Stimulated activated CD4-positive, alpha-beta T cell treated with anti-CD3 and anti-CD28 coated beads, TNF-alpha, amount 100 ng/mL, for 4 hours (primary cell): ENCODE measurements around the gene LBHD1.
"Not testable (repeated sequence)": the region's sequence is repeated elsewhere in the genome, so short reads cannot be mapped to it uniquely, and the experiment has no call there.

Source experiments
- DNase-seq, 3 experiments: peaks; one replicate each; pipeline ENCODE4 v3.0.0-alpha.2; 2020; ENCODE audit warnings: low read depth in 3 of 3

Gene LBHD1

DNA sequence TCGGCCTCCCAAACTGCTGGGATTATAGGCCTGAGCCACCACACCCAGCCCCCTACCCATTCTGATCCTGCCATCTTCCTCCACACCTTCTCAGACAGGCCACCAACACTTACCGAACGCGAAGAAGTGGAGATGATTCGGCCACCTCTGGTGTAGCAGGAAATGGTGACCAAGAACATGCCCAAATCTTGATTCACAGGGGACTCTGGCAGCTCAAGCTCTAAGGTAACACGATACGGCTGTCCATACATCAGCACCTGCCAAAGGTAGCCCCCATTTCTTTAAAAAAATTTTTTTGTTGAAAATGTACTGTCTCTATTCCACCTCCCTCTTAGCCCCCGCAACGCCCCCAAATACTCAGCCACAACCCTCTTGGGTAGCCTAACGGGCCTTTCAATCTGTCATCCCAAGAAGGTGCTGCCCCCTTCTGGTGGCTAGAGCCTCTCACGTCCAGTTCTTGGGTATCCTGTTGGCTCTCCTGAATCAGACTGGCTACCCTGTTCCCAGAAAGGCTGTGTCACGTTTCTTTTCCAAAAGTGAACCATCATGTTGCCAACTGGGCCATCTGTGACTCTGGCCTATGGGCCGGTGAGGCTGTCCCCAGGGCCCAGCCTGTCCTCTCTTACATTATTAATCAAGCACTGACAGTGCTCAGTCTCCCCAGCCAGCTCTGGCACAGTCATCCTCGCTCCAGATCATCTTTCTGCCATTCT, 22.5 kb upstream of the LBHD1 start:
- DNase-seq: peak; percentile 54 to 71 (median 58)

DNA sequence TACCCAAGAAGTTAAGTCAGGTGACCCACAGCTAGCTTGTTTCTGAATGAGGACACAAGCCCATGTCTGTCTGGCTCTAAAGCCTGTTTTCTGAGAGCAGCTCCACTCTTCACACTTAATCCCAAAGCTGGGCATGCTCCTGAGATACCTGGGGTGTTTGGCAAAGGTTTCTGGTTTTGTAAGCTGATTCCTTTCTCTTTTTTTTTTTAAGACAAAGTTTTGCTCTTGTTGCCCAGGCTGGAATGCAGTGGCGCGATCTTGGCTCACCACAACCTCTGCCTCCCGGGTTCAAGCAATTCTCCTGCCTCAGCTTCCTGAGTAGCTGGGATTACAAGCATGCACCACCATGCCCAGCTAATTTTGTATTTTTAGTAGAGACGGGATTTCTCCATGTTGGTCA, 21.6 kb upstream of the LBHD1 start:
- DNase-seq: not testable (repeated sequence)

DNA sequence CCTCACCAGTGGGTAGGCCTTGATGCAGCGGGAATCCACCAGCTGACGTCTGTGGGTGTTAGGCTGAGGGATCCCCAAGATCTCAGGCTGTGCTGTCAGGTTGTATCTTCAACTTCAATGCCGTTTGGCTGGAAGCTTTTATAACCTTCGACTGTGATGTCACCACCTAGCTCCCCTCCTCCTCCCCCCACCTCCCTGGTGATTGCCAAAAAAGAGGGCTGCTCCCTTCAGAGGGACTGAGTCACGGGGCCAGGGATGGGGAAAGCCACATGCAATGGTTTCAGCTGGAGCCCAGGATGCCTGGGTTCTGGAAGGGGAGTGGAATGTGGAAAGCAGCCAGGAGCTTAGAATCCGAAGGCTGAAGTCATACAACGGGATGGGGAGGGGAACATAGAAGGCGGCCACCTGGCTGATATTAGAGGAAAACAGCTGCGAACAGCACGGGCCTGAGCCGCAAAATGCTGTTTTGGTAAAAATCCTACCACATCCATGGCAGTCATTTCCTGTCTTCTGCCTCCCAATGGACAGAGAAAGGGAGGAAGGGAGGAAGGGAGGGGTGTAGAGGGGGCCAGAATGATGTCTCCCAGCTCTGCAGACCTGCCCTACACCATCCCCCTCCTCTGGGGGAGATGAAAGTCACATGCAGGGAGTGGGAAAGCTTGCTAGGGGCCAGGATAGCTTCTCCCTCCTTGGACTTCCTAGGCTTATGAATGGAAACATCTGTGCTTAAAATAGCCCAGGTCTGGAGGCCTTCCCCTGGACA, 17.5 kb upstream of the LBHD1 start, which contains the start of gene LRRN4CL:
Gene LRRN4CL (minus strand): TSS at position 110 of the 763 bp plus-strand sequence. CDS start 1,022 bp downstream, outside the sequence.
- DNase-seq: no peak

DNA sequence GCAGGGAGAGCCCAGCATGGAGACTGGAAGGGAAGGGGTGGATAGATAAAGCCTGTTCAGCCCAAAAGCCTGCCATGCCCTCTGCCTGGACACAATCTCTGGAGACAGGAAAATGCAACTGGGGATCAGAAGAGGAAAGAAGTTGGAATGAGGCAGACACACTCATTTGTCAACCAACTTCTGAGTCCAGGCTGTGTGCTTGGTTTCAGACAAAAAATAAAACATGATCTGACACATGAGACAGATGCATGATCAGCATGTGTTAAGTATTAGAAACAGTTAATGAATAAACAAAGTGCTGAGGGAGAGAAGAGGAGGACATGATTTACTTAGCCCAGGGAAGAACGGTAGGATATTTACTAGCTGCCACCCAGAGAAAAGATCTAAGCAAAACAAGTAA, 16.4 kb upstream of the LBHD1 start:
- DNase-seq: no peak

DNA sequence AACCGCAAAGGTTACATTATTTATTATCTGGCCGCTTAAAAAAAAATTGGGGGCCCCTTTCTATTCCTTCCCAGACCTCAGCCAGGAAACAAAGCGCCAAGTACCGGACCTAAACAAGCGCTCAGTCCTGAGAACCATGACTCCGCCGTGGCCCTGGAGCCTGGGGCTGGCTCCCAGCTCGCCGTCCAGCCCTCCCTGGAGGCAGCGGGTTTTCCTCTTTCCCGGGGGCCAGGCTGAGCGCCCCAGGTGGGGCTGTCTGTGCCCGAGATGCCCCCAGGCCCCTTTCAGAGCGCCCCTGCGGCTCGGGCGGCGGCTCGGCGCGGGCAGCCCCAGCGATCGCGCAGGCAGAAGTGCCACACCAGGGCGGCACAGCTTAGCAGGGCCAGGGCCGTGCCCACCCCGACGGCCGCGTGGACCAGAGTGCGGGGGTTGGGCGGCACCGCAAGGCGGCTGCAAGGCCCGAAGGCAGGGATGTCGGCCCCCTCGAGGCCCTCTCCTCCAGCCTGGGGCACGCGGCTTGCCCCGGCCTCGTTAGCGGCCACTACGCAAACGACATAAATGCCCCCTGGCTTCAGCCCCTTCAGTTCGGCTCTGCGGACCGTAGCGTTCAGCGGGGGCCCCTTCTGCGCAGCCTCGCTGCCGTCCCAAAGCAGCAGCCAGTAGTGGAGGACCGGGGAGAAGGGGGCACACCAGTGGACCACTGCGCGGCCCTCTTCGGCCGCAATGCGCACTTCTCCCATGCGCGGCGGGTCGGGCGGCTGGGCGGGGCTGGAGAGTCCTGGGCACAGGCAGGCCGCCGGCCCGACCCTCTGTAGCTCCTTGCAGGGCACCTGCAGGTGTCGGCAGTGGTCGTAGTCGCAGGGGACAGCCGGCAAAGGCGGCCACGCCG, 15.7 kb upstream of the LBHD1 start:
- no peak for DNase-seq

DNA sequence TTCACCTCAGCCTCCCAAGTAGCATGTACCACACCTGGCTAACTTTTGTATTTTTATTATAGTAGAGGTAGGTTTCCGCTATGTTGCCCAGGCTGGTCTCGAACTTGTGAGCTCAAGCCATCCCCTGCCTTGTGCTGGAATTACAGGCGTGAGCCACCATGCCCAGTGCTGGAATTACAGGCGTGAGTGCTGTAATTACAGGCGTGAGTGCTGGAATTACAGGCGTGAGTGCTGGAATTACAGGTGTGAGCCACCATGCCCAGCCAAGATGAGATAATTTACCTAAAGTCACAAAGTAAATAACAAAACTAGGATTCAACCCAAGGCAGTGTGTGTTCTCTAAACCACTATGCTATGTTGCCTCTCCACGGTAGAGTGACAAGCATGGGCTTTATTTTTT, 10.5 kb upstream of the LBHD1 start:
- DNase-seq: no peak

DNA sequence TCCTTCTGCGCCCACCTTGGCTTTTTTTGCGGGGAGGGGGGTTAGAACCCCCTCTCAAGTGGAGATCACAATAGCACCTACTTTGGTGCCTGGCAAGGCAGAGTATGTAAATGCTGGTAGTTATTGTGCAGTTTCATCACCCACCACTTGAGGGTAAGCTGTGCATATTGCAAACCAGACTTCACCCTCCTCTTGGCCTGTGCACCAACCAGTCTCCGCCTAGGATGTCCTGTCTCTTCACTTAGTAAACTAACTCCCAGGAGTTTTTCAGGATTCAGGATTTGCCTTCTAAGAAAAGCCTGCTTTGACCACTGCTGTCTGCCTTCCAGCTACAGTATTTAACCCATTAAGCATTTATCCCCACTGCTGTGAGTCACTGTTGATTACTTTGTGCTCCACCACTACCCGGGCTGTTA, 8.8 kb upstream of the LBHD1 start:
- no peak for DNase-seq

DNA sequence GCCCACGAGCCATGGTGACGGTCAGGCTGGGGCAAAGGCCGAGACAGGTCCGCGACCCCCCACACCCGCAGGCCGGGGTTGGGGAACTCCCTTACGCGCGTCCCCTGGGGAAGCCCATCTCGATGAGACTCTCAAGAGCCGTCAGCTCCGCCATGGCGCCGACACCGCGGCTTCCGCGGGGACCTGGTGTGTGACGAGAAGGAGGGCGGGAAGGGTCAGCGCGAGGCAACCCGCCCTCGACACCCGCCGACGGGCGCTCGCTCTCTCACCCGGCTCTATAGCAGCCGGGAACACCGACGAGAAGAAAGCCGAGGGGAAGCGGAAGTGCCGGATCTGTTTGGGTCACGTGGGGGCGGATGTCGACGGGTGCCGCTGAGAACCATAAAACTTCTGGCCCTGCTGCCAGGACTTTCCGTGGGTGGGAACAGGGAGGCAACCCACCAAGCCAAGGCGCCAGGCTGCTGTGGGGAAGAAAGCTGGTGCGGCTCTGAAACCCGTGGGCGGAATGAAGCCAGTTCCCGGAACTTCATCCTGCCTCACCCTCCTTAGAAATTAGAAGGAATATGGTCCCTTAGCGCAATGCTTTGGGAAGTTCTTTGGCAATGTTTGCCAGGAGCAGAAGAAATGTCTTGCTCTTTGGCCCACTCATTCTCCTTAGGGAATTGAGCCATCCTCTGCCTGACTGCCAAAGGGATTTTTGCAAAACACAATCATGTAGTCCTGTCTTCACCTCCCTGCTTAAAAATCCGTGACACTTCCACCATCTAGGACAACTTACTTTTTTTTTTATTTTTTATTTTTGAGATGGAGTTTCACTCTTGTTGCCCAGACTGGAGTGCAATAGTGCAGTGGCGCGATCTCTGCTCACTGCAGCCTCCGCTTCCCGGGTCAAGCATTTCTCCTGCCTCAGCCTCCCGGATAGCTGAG, 7.0 kb upstream of the LBHD1 start, which contains the start of gene UBXN1:
Gene UBXN1 (minus strand): TSS at position 304 of the 927 bp plus-strand sequence. CDS start 150 bp downstream, at position 154.
- DNase-seq: peak; percentile 64 to 72 (median 70)

DNA sequence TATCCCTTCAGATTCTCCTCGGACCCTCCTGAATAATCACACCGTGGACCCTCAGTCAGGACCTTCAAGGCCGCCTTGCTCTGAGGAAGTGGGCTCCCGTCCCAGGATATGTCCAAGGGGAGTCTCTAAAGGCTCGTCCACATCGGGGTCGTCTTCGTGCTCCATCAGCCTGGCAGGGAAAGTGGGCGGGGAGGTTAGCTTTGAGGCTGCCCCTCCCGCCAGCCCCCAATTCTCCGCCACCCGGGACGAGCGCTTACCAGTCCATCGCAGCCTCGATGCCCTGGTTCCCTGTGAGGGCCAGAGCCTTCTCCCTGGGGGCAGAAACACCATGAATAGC, 6.3 kb upstream of the LBHD1 start:
- no peak for DNase-seq

DNA sequence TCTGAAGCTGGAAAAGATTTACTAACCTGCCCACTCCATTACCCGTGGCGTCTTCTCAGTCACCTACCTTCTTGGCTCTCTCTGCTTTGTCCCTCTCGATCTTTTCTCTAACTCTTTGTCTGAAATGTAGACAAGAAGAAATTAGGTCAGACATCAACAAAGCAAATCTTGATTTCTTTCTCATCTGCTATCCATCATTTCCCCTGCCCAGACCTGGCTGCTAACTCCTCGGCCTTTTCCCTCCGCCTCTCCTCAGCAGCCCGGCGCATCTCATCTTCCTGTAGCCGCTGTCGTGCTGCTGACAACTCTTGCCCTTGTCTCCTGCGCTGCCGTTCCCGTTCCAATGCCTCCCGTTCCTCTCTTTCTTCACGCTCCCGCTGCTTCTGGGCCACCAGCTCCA, 5.6 kb upstream of the LBHD1 start:
- DNase-seq: no peak

DNA sequence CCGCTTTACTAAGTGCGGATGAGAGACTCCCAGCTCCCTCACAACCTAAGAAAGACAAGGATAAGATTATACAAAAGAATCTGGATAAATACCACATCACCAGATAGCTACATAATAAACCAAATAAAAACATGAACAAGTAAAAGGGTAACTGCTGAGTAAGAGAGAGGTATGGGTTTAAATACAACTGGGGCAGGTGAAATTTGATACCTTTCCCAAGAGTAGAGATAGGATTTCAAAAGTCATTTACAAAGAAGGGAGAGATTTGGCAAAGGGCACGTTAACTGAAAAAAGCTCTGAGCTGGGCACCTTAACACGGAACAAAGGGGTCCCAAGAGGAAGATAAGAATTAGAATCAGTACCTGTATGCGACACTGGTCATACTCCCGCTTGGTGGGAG, 5.1 kb upstream of the LBHD1 start:
- DNase-seq: no peak

DNA sequence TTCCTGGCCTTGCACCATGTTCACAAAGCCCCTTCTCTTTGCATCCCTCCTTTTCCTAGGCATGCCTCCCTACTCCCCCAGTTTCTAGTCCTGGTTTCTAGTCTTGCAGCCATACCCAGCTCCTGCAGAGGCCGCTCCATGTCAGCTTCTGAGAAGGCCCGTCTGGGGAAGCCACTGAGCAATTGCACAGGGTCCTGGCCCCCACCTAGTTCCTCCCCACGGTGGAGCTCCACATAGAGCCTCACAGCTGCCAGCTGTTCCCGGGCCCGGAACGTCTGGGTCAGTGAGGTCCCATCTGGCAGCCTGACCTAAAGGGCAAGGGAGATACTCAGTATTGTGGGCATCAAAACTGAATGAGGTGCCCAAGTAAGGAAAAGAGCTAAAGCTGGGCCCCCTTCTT, 4.6 kb upstream of the LBHD1 start:
- DNase-seq: no peak

DNA sequence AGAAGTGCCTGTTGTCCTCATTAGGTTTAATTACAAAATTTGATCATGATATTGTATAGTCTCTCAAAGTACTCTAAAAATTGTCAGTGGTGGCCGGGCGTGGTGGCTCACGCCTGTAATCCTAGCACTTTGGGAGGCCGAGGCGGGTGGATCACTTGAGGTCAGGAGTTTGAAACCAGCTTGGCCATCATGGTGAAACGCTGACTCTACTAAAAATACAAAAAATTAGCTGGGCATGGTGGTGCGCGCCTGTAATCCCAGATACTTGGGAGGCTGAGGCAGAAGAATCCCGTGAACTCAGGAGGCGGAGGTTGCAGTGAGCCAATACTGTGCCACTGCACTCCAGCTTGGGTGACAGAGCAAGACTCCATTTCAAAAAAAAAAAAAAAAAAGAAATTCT, 3.3 kb upstream of the LBHD1 start:
- not testable (repeated sequence) for DNase-seq

DNA sequence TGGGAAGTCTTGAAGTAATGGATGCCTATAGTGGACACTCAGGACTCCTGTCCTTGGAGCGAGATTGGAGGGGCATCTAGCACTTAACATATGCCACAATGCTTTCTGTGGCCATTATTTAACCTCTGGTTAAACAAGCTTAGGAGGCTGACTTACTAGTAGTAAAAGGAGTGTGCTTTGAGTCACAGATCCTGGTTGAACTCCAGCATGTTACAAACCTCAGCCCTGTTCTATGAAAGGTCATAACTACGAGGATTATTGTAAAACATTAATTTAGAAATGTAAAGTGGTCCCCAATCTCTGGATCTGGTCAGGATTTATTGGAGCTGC, 1.1 kb upstream of the LBHD1 start:
- DNase-seq: no peak

DNA sequence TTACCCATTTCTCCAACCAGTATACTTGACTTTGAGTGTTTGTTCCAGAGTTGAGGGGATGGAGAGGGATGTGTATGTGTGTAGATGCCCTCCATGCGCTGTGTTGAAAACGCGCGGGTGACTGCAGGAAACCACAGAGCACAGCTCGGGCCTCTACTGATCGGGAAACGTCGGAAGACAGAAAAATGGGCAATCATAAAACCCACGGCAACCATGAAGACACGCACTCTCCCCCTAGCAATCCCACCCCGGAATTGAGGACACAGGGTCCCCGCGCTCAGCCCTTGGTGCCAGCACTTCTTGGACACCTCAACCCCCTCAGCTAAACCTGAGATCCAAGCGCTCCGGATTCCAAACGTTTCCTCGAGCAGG, 845 bp downstream of the LBHD1 start:
- no peak for DNase-seq

DNA sequence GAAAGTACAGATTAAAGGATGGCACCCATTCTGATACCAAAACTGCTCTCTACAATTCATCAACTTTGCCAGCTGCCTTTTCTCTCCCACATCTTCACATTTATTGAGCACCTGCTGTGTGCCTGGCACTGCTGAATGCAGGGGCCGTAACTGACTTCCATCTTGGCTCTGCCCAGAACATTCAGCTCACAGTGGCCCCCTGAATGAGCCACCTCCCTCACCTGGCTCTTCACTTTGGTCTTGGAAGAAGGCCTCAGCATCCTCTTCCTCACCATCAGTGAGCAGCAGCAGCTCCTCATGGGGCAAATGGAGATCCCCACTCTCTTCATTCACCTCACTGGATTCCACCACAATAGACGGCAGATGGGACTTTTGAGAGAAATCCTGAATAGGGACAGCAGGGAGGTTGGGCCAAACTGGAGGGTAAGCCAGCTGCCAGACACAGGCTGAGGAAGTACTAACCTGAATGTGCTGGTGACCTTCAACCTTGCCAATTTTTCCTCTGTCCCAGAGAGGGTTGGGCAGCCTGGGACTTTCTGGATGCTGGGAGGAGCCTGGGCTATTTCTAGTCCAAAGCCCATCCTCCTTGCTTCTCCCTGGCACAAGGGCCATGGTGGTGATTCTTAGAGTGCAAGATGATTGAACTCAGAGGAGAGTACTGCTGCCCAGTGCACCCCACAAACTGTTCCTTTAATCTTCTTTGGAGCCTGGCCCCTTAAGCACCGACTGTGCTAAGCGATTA, 2.5 kb downstream of the LBHD1 start:
- DNase-seq: no peak

DNA sequence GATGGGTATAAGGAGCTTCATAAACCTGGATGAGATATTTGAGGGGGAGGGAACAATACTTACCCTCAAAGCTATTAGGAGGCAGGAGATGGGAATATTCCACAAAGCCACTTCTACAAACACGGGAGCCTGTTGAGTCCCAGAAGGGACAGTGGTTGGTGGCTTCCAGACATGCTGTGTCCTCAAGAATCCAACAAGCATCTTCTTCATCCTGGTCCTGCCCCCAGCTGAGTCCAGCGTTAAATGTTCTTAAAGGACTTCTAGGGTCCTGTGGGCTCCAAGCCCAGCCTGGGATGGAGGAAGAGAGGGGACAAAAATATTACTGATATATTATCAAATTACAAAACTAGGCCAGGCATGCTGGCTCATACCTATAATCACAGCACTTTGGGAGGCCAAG, 4.6 kb downstream of the LBHD1 start:
- DNase-seq: no peak

DNA sequence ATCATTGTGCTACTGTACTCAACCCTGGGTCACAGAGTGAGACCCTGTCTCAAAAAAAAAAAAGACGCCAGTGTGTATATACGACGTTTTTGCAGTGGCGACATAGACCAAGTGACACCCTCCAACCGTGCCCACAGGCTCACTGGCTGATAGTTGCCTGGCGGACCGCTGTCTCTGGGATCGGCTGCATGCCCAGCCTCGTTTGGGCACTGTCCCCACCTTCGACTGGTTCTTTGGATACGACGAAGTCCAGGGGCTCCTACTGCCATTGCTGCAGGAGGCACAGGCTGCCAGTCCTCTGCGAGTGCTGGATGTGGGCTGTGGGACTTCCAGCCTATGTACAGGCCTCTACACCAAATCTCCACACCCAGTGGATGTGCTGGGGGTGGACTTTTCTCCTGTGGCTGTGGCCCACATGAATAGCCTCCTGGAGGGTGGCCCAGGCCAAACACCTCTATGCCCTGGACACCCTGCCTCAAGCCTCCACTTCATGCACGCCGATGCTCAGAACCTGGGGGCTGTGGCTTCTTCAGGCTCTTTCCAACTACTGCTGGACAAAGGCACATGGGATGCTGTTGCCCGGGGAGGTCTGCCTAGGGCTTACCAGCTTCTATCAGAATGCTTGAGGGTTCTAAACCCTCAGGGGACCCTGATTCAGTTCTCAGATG, 5.7 kb downstream of the LBHD1 start:
- no peak for DNase-seq

DNA sequence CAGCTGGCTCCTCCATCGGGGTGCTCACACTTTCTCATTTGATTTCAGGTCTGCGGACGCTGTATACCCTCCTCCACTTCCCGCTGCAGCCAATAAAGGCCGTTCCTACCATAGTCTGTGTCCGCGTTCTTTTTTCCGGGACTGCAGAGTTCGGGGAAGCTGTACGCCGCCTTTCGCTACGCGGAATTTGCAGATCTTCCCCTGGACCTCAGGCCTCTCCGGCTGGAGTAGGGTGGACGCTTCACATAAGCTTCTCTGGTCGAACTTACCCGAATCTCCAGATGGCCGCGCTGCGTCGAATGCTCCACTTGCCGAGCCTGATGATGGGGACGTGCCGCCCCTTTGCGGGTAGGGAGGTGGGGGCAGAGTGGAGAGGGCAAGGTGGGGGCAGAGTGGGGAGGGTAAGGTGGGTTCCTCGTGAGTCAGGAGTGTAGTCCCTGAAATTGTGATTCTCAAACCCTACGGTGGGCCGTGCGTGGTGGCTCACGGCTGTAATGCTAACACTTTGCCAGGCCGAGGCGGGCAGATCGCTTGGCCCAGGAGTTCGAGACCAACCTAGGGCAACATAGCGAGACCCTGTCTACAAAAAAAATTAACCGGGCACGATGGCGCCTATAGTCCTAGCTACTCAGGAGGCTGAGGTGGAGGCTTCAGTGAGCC, 6.3 kb downstream of the LBHD1 start:
- peak; percentile 51 to 61 (median 60) for DNase-seq
